RWPE2 (cell line): ENCODE data around the gene MYBL2.

Experiments
- ATAC-seq: fragments of 200-7000 bp; cut with Tn5 transposase; 3 replicates; pipeline ENCODE4 v1.9.1; 2021; ENCODE audit warnings: low read depth
- DNase-seq: peaks from one replicate; pipeline ENCODE4 v3.0.0-alpha.2; 2020; ENCODE audit warnings: low spot score
- H3K27ac ChIP-seq: fragments of 450-650 bp; 2 replicates; pipeline ENCODE4 v1.5.1; 2017; ENCODE audit warnings: mild to moderate bottlenecking; ENCODE audit not compliant: poor library complexity, severe bottlenecking
- H3K27me3 ChIP-seq: fragments of 250-450 bp; sonication (Bioruptor Pico); 2 replicates; pipeline ENCODE4 v1.5.1; 2021; ENCODE audit warnings: mild to moderate bottlenecking, moderate library complexity; ENCODE audit not compliant: insufficient read depth, poor library complexity, severe bottlenecking
- H3K36me3 ChIP-seq: fragments of 250-450 bp; sonication (Bioruptor Pico); 2 replicates; pipeline ENCODE4 v1.5.1; 2020; ENCODE audit warnings: low read depth, mild to moderate bottlenecking, moderate library complexity
- H3K4me1 ChIP-seq: fragments of 250-450 bp; sonication (Bioruptor Pico); 2 replicates; pipeline ENCODE4 v1.5.1; 2021; ENCODE audit warnings: mild to moderate bottlenecking, moderate library complexity; ENCODE audit not compliant: insufficient read depth, poor library complexity, severe bottlenecking
- H3K4me3 ChIP-seq: fragments of 250-450 bp; sonication (Bioruptor Pico); 2 replicates; pipeline ENCODE4 v1.5.1; 2021; ENCODE audit warnings: mild to moderate bottlenecking, moderate library complexity; ENCODE audit not compliant: severe bottlenecking
- H3K9me3 ChIP-seq: fragments of 250-450 bp; sonication (Bioruptor Pico); 2 replicates; pipeline ENCODE4 v1.5.1; 2021; ENCODE audit warnings: mild to moderate bottlenecking, moderate library complexity; ENCODE audit not compliant: severe bottlenecking
- TF ChIP-seq, protein P1 (sequence below): fragments of 450-650 bp; IDR thresholded peaks from one replicate; pipeline ENCODE4 v1.5.1; 2017; ENCODE audit warnings: mild to moderate bottlenecking, moderate library complexity; ENCODE audit not compliant: poor library complexity, severe bottlenecking

Gene MYBL2

GRCh38 chr20:43669332-43669731, 2.4 kb downstream of the MYBL2 start:
- DNase-seq (no peak), ATAC-seq (peak; percentile 54)
- TF ChIP-seq, protein P1, sequence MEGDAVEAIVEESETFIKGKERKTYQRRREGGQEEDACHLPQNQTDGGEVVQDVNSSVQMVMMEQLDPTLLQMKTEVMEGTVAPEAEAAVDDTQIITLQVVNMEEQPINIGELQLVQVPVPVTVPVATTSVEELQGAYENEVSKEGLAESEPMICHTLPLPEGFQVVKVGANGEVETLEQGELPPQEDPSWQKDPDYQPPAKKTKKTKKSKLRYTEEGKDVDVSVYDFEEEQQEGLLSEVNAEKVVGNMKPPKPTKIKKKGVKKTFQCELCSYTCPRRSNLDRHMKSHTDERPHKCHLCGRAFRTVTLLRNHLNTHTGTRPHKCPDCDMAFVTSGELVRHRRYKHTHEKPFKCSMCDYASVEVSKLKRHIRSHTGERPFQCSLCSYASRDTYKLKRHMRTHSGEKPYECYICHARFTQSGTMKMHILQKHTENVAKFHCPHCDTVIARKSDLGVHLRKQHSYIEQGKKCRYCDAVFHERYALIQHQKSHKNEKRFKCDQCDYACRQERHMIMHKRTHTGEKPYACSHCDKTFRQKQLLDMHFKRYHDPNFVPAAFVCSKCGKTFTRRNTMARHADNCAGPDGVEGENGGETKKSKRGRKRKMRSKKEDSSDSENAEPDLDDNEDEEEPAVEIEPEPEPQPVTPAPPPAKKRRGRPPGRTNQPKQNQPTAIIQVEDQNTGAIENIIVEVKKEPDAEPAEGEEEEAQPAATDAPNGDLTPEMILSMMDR: no peak
- peak overlapping the region; percentile 0 for H3K27ac ChIP-seq
- no peak overlapping the region for H3K4me3 ChIP-seq
- H3K27me3 ChIP-seq: no peaks in the 10 kb centered on the region
- H3K36me3 ChIP-seq: peaks cover 47% of the 10 kb centered on the region
- peaks cover 9% of the 10 kb centered on the region for H3K4me1 ChIP-seq
- no peaks in the 10 kb centered on the region for H3K9me3 ChIP-seq

- no peak for ATAC-seq
- H3K27me3 ChIP-seq: no peaks in the 10 kb centered on the region
- H3K36me3 ChIP-seq: peaks cover 58% of the 10 kb centered on the region
- H3K4me3 ChIP-seq: no peak overlapping the region
- no peaks in the 10 kb centered on the region for H3K9me3 ChIP-seq
- H3K4me1 ChIP-seq: peaks cover 9% of the 10 kb centered on the region
- TF ChIP-seq, protein P1: no peak
- DNase-seq: no peak
- H3K27ac ChIP-seq: no peak overlapping the region
Observed at GRCh38 chr20:43670423-43670822, 3.5 kb downstream of the MYBL2 start.

DNA sequence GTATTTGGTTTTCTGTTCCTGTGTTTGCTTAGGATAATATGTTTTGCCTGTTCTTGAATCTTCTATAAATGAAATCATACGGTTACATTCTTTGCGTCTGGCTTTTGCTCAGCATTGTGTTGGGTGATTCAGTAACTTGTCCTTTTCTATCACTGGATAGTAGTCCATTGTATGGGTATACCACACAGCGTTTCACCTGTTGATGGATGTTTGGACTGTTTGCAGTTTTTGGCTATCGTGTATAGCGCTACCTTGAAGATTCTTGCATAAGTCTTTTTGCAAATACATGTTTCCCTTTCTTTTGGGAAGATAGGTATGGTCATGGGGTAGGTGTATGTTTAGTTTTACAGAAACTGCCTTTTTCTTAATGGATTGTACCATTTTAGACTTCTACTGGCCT, 9.5 kb downstream of the MYBL2 start:
- DNase-seq (no peak), ATAC-seq (no peak)
- Histone ChIP-seq H3K4me1 (no peaks in the 10 kb centered on the region), H3K36me3 (peaks cover 89% of the 10 kb centered on the region), H3K4me3 (no peak overlapping the region), H3K27ac (no peak overlapping the region), H3K27me3 (no peaks in the 10 kb centered on the region), H3K9me3 (no peaks in the 10 kb centered on the region)
- TF ChIP-seq, protein P1: no peak

DNA sequence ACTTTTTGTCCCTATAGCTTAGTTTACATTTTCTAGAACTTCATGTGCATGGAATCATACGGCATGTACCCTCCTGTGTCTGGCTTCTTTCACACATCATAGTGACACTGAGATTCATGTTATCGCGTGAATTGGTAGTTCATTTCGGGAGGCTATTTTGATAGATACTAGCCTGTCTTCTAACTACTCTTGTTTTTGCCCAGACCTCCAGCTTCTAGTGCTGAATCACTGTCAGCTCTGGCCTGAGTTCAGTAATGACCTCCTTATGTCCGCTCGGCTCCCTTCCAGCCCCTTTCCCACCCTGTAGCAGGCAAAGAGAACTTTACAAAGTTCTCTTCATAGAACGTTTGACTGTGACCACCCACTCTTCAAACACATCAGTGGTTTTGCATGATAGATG, 14.1 kb downstream of the MYBL2 start:
- H3K9me3 ChIP-seq: no peaks in the 10 kb centered on the region
- TF ChIP-seq, protein P1: no peak
- H3K4me1 ChIP-seq: no peaks in the 10 kb centered on the region
- no peak for DNase-seq
- no peak overlapping the region for H3K27ac ChIP-seq
- peaks cover 88% of the 10 kb centered on the region for H3K36me3 ChIP-seq
- H3K4me3 ChIP-seq: no peak overlapping the region
- no peaks in the 10 kb centered on the region for H3K27me3 ChIP-seq
- no peak for ATAC-seq

GRCh38 chr20:43681468-43681942, 14.6 kb downstream of the MYBL2 start:
- no peaks in the 10 kb centered on the region for H3K4me1 ChIP-seq
- no peak overlapping the region for H3K4me3 ChIP-seq
- H3K27me3 ChIP-seq: no peaks in the 10 kb centered on the region
- peak; percentile 75 for DNase-seq
- TF ChIP-seq, protein P1: no peak
- H3K9me3 ChIP-seq: no peaks in the 10 kb centered on the region
- ATAC-seq: no peak
- peaks cover 88% of the 10 kb centered on the region for H3K36me3 ChIP-seq
- no peak overlapping the region for H3K27ac ChIP-seq
